Measurements from ENCODE around the gene TBCA.

TBCA gene

DNA sequence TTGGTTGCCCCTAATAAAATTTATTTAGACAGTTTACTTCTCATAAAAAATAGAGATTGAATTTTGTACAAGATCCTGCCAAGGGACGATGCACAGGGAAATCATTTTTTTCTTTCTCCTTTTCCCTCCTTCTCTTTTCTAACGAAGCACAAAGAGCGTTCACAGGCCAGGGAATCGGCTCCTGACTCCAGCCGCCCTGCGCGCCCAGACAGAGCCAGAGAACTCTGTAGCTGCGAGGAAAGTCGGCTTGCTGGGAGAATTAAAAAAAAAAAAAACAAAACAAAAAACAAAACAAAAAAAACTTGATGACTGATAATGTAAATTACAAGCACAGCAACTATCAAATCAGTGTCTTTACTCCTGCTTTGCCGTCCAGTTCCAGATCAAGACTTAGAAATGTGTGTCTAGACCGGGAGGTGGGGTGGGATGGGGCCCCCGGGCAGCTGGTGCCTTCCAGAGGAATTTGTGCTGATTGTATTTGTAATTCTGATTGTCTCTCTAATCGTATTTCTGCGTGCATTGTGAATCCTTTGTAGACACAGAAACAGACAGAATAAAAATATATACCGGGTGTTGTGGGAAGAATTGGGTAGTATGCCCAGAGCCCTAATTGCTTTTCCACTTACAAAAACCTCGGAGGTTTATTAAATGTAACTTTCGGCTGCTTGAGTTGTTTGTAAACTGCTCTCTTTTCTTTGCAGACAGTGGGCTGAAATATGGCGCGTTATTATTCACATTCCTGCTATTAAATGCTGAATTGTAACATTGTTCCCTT is 134.0 kb downstream of the TBCA start:
- DNase-seq, result no peak

GRCh38 chr5:77641397-77641943 is 134.7 kb downstream of the TBCA start:
- DNase-seq, result no peak

Measured in suppressor macrophage treated with lipopolysaccharide for 1 hour (primary cell).